ENCODE results near the gene ZSWIM5. TPM values are rescaled to one million over a fixed set of nuclear protein-coding genes. Genes with fewer than 3 reads are reported as not detected.
"Not testable (repeated sequence)": the region's sequence is repeated elsewhere in the genome, so short reads cannot be mapped to it uniquely, and the experiment has no call there.

ZSWIM5 gene
- total and polyA plus RNA-seq, 11 donors: 0.19 to 1.7 (median 0.81) TPM

DNA sequence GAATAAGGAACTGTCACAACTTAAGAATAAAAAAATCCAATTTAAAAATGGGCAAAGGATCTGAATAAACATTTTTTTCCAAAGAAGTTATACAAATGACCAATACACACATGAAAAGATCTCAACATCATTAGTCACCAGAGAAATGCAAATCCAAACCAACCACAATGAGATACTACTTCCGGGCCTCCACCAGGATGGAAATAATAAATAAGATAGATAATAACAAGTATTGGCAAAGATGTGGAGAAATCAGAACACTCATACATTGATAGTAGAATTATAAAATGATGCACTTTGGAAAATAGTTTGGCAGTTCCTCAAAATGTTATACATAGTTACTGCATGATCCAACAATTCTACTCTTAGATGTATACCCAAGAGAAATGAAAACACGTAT is 18.7 kb downstream of the ZSWIM5 start:
- H3K36me3 ChIP-seq: no peaks in the 10 kb centered on the region
- no peaks in the 10 kb centered on the region for H3K27me3 ChIP-seq
- DNase-seq: no peak
- no peaks in the 10 kb centered on the region for H3K9me3 ChIP-seq
- ATAC-seq: no peak
- H3K4me1 ChIP-seq: no peaks in the 10 kb centered on the region
- H3K27ac ChIP-seq: no peak overlapping the region
- WGBS, 4 donors: 68 to 75% (median 73%) methylated on average over 2 of the region's 2 CpGs
- TF ChIP-seq, protein P1, sequence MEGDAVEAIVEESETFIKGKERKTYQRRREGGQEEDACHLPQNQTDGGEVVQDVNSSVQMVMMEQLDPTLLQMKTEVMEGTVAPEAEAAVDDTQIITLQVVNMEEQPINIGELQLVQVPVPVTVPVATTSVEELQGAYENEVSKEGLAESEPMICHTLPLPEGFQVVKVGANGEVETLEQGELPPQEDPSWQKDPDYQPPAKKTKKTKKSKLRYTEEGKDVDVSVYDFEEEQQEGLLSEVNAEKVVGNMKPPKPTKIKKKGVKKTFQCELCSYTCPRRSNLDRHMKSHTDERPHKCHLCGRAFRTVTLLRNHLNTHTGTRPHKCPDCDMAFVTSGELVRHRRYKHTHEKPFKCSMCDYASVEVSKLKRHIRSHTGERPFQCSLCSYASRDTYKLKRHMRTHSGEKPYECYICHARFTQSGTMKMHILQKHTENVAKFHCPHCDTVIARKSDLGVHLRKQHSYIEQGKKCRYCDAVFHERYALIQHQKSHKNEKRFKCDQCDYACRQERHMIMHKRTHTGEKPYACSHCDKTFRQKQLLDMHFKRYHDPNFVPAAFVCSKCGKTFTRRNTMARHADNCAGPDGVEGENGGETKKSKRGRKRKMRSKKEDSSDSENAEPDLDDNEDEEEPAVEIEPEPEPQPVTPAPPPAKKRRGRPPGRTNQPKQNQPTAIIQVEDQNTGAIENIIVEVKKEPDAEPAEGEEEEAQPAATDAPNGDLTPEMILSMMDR (IDR thresholded peaks at IDR 0.05): no peak
- no peak for TF ChIP-seq POLR2A (IDR thresholded peaks at IDR 0.05)
- intact Hi-C loops (cut with DNase I): no loop called here
- H3K4me3 ChIP-seq: no peak overlapping the region

- ATAC-seq; H3K27me3 ChIP-seq; intact Hi-C loops (cut with DNase I): not testable (repeated sequence)
These were observed 26.4 kb downstream of the ZSWIM5 start for GRCh38 chr1:45179918-45180519.

DNA sequence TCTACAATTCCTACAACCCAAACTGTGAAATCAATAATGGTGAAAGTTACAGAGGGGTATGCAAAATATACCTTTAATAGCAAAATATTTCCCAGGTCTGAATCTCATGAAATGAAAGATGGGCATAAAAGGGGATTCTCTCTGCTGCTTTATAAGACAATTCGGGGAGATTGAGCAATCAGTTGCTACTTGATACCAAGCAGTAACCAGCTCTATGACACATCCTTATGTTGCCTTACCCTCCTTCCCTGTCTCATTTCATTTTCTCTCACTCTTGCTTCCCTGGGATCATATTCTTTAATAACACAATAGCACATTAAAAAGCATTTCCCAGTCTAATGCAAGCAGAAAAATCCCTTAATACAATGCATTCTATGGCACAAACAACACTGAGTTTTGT is 29.0 kb downstream of the ZSWIM5 start:
- WGBS, 4 donors: 83 to 97% (median 89%) methylated on average over 1 of the region's 1 CpG
- no peak overlapping the region for H3K4me3 ChIP-seq
- TF ChIP-seq POLR2A (IDR thresholded peaks at IDR 0.05): no peak
- TF ChIP-seq, protein P1 (IDR thresholded peaks at IDR 0.05): no peak
- H3K9me3 ChIP-seq: peaks cover 0 to 14% (median 0%) of the 10 kb centered on the region in 12 donors
- H3K36me3 ChIP-seq: no peaks in the 10 kb centered on the region
- H3K27ac ChIP-seq: no peak overlapping the region
- ATAC-seq (no peak), DNase-seq (no peak)
- no peaks in the 10 kb centered on the region for H3K27me3 ChIP-seq
- H3K4me1 ChIP-seq: no peaks in the 10 kb centered on the region
- intact Hi-C loops (cut with DNase I): no loop called here

More at GRCh38 chr1:45179918-45180519, 26.4 kb downstream of the ZSWIM5 start:
- not testable (repeated sequence) for H3K27ac ChIP-seq, H3K4me1 ChIP-seq, H3K4me3 ChIP-seq, H3K36me3 ChIP-seq, DNase-seq
- 90 to 94% (median 94%) methylated on average over 9 to 20 of the region's 21 CpGs for WGBS, 4 donors
- H3K9me3 ChIP-seq: peaks cover 0 to 14% (median 0%) of the 10 kb centered on the region in 12 donors

DNA sequence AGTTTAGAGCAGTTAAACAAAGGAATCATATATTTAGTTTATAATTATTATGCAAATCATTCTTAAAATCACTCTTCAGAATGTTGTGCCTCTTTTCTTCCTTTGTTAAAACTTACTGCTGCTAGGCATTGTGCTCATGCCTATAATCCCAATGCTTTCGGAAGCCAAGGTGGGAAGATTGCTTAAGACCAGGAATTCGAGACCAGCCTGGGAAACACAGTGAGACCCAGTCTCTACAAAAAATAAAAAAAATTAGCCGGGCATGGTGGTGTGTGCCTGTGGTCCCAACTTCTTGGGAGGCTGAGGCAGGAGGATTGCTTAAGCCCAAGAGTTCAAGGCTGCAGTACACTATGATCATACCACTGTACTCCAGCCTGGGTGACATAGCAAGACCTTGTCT is 33.6 kb downstream of the ZSWIM5 start:
- H3K36me3 ChIP-seq: no peaks in the 10 kb centered on the region
- no peak overlapping the region for H3K4me3 ChIP-seq
- TF ChIP-seq, protein P1 (IDR thresholded peaks at IDR 0.05): no peak
- TF ChIP-seq POLR2A (IDR thresholded peaks at IDR 0.05): no peak
- H3K9me3 ChIP-seq: no peaks in the 10 kb centered on the region
- DNase-seq (no peak), ATAC-seq (no peak)
- no peaks in the 10 kb centered on the region for H3K27me3 ChIP-seq
- H3K27ac ChIP-seq: no peak overlapping the region
- H3K4me1 ChIP-seq: no peaks in the 10 kb centered on the region
- 88 to 89% (median 89%) methylated on average over 3 of the region's 3 CpGs for WGBS, 4 donors
- intact Hi-C loops (cut with DNase I): no loop called here

GRCh38 chr1:45172005-45172404 is 34.4 kb downstream of the ZSWIM5 start:
- 82 to 86% (median 84%) methylated on average over 7 of the region's 7 CpGs for WGBS, 4 donors
- DNase-seq: no peak
- TF ChIP-seq, protein P1 (IDR thresholded peaks at IDR 0.05): no peak
- no peak for TF ChIP-seq POLR2A (IDR thresholded peaks at IDR 0.05)
- H3K9me3 ChIP-seq: no peaks in the 10 kb centered on the region
- H3K4me3 ChIP-seq: no peak overlapping the region
- H3K36me3 ChIP-seq: no peaks in the 10 kb centered on the region
- no peak overlapping the region for H3K27ac ChIP-seq
- H3K27me3 ChIP-seq: no peaks in the 10 kb centered on the region
- ATAC-seq: no peak
- H3K4me1 ChIP-seq: no peaks in the 10 kb centered on the region
- intact Hi-C loops (cut with DNase I): no loop called here
